HCT116 (cell line): Measurements from ENCODE around the gene ABI3. TPM values are rescaled to one million over a fixed set of nuclear protein-coding genes. Genes with fewer than 3 reads are reported as not detected.

Source experiments
- ATAC-seq: fragments of 200-7000 bp; cut with Tn5 transposase; 2 replicates; pipeline ENCODE4 v1.9.1; 2020; ENCODE audit warnings: mild to moderate bottlenecking, moderate library complexity
- BruUV-seq: library from RNA; stranded (reverse); fragments of 400-500 nt; replicated peaks from 2 replicates; lab custom pipeline; 2021; lab: Mats Ljungman, UMichigan
- CTCF ChIA-PET: fragments of 300-600 bp; sonication (Branson Sonifier 250); formaldehyde crosslinking; loops from one replicate; lab custom pipeline; 2021; ENCODE audit warnings: antibody characterized with exemption; lab: Charles Lee
- POLR2A ChIA-PET: fragments of 300-600, 350-600 bp; sonication (Branson Sonifier 250); formaldehyde crosslinking; loops from one replicate; lab custom pipeline; 2021; ENCODE audit warnings: antibody characterized with exemption; lab: Charles Lee
- RAD21 ChIA-PET, 2 experiments: fragments of 300-600 bp; sonication (Branson Sonifier 250); formaldehyde crosslinking; loops; one replicate each; lab custom pipeline; 2023; ENCODE audit warnings: low total read pairs in 2 of 2; ENCODE audit not compliant: uncharacterized antibody in 2 of 2, unreplicated experiment in 2 of 2, low non-redundant PET in 1 of 2; lab: Charles Lee
- DNase-seq: peaks from one replicate; pipeline ENCODE4 v3.0.0-alpha.2; 2010; ENCODE audit warnings: low read depth, low spot score
- H2AFZ ChIP-seq: fragments of 200-600 bp; shearing (Covaris generic), sonication (generic); 2 replicates; pipeline ENCODE4 v1.6.1; 2017; ENCODE audit warnings: low read depth, mixed run types, mixed read lengths, antibody characterized with exemption, low read length; ENCODE audit not compliant: poor library complexity, severe bottlenecking
- H3K27ac ChIP-seq: 2 replicates; pipeline ENCODE4 v1.5.1; 2012; ENCODE audit warnings: low read depth, low read length
- H3K27me3 ChIP-seq: fragments of 200-600 bp; sonication (generic); 2 replicates; pipeline ENCODE4 v1.6.1; 2016; ENCODE audit warnings: mixed run types, low read length, mixed read lengths; ENCODE audit not compliant: insufficient read depth
- H3K36me3 ChIP-seq, 2 experiments: fragments of 200-500 bp in 1 of 2; fragments of 200-600 bp in 1 of 2; sonication (Bioruptor generic) in 1 of 2; sonication (generic) in 1 of 2; 2 replicates each; pipeline versions ENCODE4 v1.5.1 to v1.6.1; 2014 to 2016; ENCODE audit warnings: low read length in 2 of 2, inconsistent platforms in 1 of 2, mixed read lengths in 1 of 2, mixed run types in 1 of 2; ENCODE audit not compliant: insufficient read depth in 2 of 2, control insufficient read depth in 1 of 2
- H3K4me1 ChIP-seq, 2 experiments: fragments of 200-600 bp in 1 of 2; sonication (generic) in 1 of 2; 2 replicates each; pipeline versions ENCODE4 v1.5.1 to v1.6.1; 2012 to 2017; ENCODE audit warnings: low read length in 2 of 2, inconsistent platforms in 1 of 2, mild to moderate bottlenecking in 1 of 2, mixed read lengths in 1 of 2, mixed run types in 1 of 2, moderate library complexity in 1 of 2; ENCODE audit not compliant: insufficient read depth in 2 of 2, control insufficient read depth in 1 of 2
- H3K4me2 ChIP-seq: fragments of 200-600 bp; sonication (generic); 2 replicates; pipeline ENCODE4 v1.6.1; 2017; ENCODE audit warnings: mixed run types, low read length, mixed read lengths
- H3K4me3 ChIP-seq, 2 experiments: fragments of 200-600 bp in 1 of 2; sonication (generic) in 1 of 2; replicated peaks in 1 of 2; 2 replicates each; pipeline ENCODE4 v1.5.1; 2011 to 2016; ENCODE audit warnings: low read length in 2 of 2, control low read depth in 1 of 2, low read depth in 1 of 2, mild to moderate bottlenecking in 1 of 2, mixed read lengths in 1 of 2, mixed run types in 1 of 2
- H3K79me2 ChIP-seq: fragments of 200-600 bp; sonication (generic); 2 replicates; pipeline ENCODE4 v1.6.1; 2017; ENCODE audit warnings: mild to moderate bottlenecking, mixed run types, low read length, moderate library complexity, mixed read lengths; ENCODE audit not compliant: insufficient read depth
- H3K9ac ChIP-seq: fragments of 200-600 bp; sonication (generic); 2 replicates; pipeline ENCODE4 v1.6.1; 2016; ENCODE audit warnings: low read length, mixed read lengths
- H3K9me2 ChIP-seq: fragments of 200-600 bp; sonication (generic), shearing (Covaris generic); 2 replicates; pipeline ENCODE4 v1.6.1; 2017; ENCODE audit warnings: mixed run types, mild to moderate bottlenecking, moderate library complexity; ENCODE audit not compliant: insufficient read depth
- H3K9me3 ChIP-seq, 2 experiments: fragments of 200-500 bp in 1 of 2; fragments of 200-600 bp in 1 of 2; sonication (Bioruptor generic) in 1 of 2; sonication (generic) in 1 of 2; 2 replicates each; pipeline ENCODE4 v1.6.1; 2014 to 2017; ENCODE audit warnings: low read length in 2 of 2, mixed read lengths in 2 of 2, inconsistent platforms in 1 of 2, low read depth in 1 of 2, mild to moderate bottlenecking in 1 of 2, mixed run types in 1 of 2, moderate library complexity in 1 of 2; ENCODE audit not compliant: control insufficient read depth in 1 of 2, insufficient read depth in 1 of 2
- H4K20me1 ChIP-seq: fragments of 200-600 bp; sonication (generic), shearing (Covaris generic); 2 replicates; pipeline ENCODE4 v1.6.1; 2017; ENCODE audit warnings: mixed run types, mild to moderate bottlenecking, moderate library complexity; ENCODE audit not compliant: insufficient read depth
- CBX3 ChIP-seq: IDR thresholded peaks from 2 replicates; pipeline ENCODE4 v1.6.1; 2012; ENCODE audit warnings: low read depth
- EGR1 ChIP-seq: IDR thresholded peaks from 2 replicates; pipeline ENCODE4 v1.6.1; 2012; ENCODE audit warnings: low read depth
- ELF1 ChIP-seq: IDR thresholded peaks from 2 replicates; pipeline ENCODE4 v1.6.1; 2012; ENCODE audit warnings: low read depth, borderline replicate concordance
- EZH2 ChIP-seq: fragments of 200-600 bp; sonication (generic); IDR thresholded peaks from 2 replicates; pipeline ENCODE4 v1.6.1; 2017; ENCODE audit warnings: antibody characterized with exemption, mixed run types
- FOSL1 ChIP-seq: IDR thresholded peaks from 2 replicates; pipeline ENCODE4 v1.6.1; 2012; ENCODE audit warnings: low read depth
- JUND ChIP-seq: IDR thresholded peaks from 2 replicates; pipeline ENCODE4 v1.6.1; 2012
- POLR2A ChIP-seq: IDR thresholded peaks from 2 replicates; pipeline ENCODE4 v1.7.0; 2011; ENCODE audit warnings: borderline replicate concordance; ENCODE audit not compliant: insufficient read depth, insufficient read length; ENCODE audit errors: extremely low read depth
- POLR2AphosphoS5 ChIP-seq: IDR thresholded peaks from 2 replicates; pipeline ENCODE4 v1.6.1; 2011; ENCODE audit warnings: mild to moderate bottlenecking, low read depth, low read length, moderate library complexity
- RAD21 ChIP-seq: IDR thresholded peaks from 2 replicates; pipeline ENCODE4 v1.6.1; 2012; ENCODE audit warnings: low read depth, mild to moderate bottlenecking
- SRF ChIP-seq: IDR thresholded peaks from 2 replicates; pipeline ENCODE4 v1.6.1; 2012; ENCODE audit warnings: low read depth
- intact Hi-C: fragments of 100-400 bp; cut with micrococcal nuclease; formaldehyde crosslinking; loops from 2 replicates; pipeline ENCODE4 v1.10.0; 2022
- total RNA-seq: library from RNA; stranded (reverse); gene quantifications from one replicate; pipeline ENCODE4 v1.2.1, GENCODE V29; 2021; ENCODE audit not compliant: unreplicated experiment
- TF ChIP-seq, protein P1 (sequence below): IDR thresholded peaks from 2 replicates; pipeline ENCODE4 v1.6.1; 2012
- TF ChIP-seq, protein P2 (sequence below): IDR thresholded peaks from 2 replicates; pipeline ENCODE4 v1.6.1; 2012; ENCODE audit warnings: low read depth
- TF ChIP-seq, protein P3 (sequence below): IDR thresholded peaks from 2 replicates; pipeline ENCODE4 v1.6.1; 2012

Gene ABI3
- total RNA-seq, 1 experiment from 2014 or later: 0.12 TPM

DNA sequence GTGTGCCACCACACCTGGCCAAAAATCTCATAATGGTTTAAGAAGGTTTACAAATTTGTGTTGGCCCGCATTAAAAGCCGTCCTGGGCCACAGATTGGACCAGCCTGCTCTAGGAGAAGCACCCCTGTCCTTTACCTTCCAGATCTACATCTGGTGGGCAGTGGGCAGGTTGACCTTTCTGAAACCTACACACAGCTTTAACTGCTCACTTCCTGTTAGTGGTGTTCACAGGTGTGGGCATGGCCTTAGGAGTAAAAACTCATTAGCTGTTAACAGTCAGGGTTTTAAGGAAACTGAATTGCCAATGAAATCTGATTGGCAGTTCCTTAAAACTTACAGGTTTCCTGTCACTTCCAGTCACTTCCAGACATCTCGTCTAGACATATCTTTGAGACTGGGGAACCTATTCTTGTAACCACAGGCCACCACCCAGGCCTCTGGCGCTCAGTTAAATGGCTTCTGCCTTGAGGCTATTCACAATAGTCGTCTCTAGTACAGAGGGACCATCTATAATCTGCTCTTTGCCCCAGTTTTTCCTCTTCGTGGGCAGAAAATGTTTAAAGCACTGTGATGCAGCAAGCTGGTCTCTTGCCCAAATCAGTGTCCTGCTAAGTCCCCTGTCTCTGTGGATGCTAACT, 29.4 kb upstream of the ABI3 start (continued):
- TF ChIP-seq RAD21 (no peak), CBX3 (no peak), POLR2A (no peak), EZH2 (no peak)
- TF ChIP-seq, protein P1, sequence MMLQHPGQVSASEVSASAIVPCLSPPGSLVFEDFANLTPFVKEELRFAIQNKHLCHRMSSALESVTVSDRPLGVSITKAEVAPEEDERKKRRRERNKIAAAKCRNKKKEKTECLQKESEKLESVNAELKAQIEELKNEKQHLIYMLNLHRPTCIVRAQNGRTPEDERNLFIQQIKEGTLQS: no peak
- TF ChIP-seq, all 23 proteins: peak for 0

DNA sequence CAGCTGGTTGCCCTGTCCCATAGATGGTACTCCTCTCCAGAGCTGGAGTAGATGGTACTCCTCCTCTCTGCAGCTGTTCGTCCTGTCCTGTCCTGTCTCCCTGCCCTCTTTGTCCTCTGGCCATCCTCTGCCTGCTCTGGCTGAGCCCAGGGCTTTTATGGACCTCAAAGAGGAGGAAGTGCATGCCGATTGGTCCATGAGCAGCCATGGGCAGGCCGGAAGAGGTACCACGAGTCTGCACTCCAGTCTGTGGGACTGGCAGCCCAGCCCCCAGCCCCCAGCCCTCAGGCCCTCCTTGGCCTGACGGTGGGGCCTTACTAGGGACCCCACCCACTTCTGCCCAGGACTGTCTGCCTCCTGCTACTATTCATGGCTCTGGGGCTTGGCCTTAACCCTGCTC, 27.2 kb upstream of the ABI3 start:
- H3K27me3 ChIP-seq: no peaks in the 10 kb centered on the region
- H3K36me3 ChIP-seq: no peaks in the 10 kb centered on the region
- no peaks in the 10 kb centered on the region for H4K20me1 ChIP-seq
- RAD21 ChIA-PET: interaction anchor here in 1 of 2 experiments (0.6 kb wide), 1 partner anchor 108 kb away, joined by 6 read pairs; no protein-coding TSS in a partner anchor
- H3K4me2 ChIP-seq: no peak overlapping the region
- ATAC-seq (no peak), DNase-seq (no peak)
- peaks cover 0 to 6% of the 10 kb centered on the region in 2 experiments; a peak in 1 of 4 replicates for H3K9me3 ChIP-seq
- no TSS peak for BruUV-seq
- CTCF ChIA-PET: no interaction called here
- no peak overlapping the region for H3K27ac ChIP-seq
- H3K9me2 ChIP-seq: no peaks in the 10 kb centered on the region
- no peak overlapping the region for H2AFZ ChIP-seq
- POLR2A ChIA-PET: no interaction called here
- H3K9ac ChIP-seq: no peak overlapping the region
- H3K4me3 ChIP-seq: no peak overlapping the region
- H3K4me1 ChIP-seq: peaks cover 0 to 6% of the 10 kb centered on the region in 2 experiments; a peak in 1 of 4 replicates
- no peaks in the 10 kb centered on the region for H3K79me2 ChIP-seq
- TF ChIP-seq FOSL1 (no peak), SRF (no peak), POLR2AphosphoS5 (no peak), EGR1 (no peak), JUND (no peak), RAD21 (no peak), ELF1 (no peak)
- TF ChIP-seq, protein P1: no peak
- TF ChIP-seq, protein P2, sequence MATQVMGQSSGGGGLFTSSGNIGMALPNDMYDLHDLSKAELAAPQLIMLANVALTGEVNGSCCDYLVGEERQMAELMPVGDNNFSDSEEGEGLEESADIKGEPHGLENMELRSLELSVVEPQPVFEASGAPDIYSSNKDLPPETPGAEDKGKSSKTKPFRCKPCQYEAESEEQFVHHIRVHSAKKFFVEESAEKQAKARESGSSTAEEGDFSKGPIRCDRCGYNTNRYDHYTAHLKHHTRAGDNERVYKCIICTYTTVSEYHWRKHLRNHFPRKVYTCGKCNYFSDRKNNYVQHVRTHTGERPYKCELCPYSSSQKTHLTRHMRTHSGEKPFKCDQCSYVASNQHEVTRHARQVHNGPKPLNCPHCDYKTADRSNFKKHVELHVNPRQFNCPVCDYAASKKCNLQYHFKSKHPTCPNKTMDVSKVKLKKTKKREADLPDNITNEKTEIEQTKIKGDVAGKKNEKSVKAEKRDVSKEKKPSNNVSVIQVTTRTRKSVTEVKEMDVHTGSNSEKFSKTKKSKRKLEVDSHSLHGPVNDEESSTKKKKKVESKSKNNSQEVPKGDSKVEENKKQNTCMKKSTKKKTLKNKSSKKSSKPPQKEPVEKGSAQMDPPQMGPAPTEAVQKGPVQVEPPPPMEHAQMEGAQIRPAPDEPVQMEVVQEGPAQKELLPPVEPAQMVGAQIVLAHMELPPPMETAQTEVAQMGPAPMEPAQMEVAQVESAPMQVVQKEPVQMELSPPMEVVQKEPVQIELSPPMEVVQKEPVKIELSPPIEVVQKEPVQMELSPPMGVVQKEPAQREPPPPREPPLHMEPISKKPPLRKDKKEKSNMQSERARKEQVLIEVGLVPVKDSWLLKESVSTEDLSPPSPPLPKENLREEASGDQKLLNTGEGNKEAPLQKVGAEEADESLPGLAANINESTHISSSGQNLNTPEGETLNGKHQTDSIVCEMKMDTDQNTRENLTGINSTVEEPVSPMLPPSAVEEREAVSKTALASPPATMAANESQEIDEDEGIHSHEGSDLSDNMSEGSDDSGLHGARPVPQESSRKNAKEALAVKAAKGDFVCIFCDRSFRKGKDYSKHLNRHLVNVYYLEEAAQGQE: no peak
- TF ChIP-seq, protein P3, sequence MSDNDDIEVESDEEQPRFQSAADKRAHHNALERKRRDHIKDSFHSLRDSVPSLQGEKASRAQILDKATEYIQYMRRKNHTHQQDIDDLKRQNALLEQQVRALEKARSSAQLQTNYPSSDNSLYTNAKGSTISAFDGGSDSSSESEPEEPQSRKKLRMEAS: no peak
- intact Hi-C loops: no loop called here
